Ureter (tissue), 1 donor: ENCODE data around the gene SUGP1. TPM values are rescaled to one million over a fixed set of nuclear protein-coding genes. Genes with fewer than 3 reads are reported as not detected.
"Not testable (repeated sequence)": the region's sequence is repeated elsewhere in the genome, so short reads cannot be mapped to it uniquely, and the experiment has no call there.

Experiments
- DNase-seq: peaks from one replicate; pipeline ENCODE4 v3.0.0-alpha.2; 2020; ENCODE audit warnings: low spot score
- total RNA-seq: library from RNA; stranded (reverse); gene quantifications from one replicate; pipeline ENCODE4 v1.2.4, GENCODE V29; 2023
- donor health status: DM: yes; HTN: yes; CAD: no.

The SUGP1 gene
- 51.8 TPM for total RNA-seq

- peak; percentile 89 for DNase-seq
Measured at GRCh38 chr19:19320361-19321140, at the start of gene SUGP1, which contains the start of gene MAU2. Gene SUGP1, minus strand, starts transcription at chr19:19320509. Its CDS starts 13 bp downstream, at chr19:19320496. Gene MAU2, plus strand, starts transcription at chr19:19320829. Its CDS starts 31 bp downstream, at chr19:19320860.

- DNase-seq: no peak
Measured at GRCh38 chr19:19368087-19368486, 47.8 kb upstream of the SUGP1 start.

- DNase-seq: peak; percentile 71
Measured at GRCh38 chr19:19366434-19367396, 46.4 kb upstream of the SUGP1 start.

GRCh38 chr19:19362075-19362474 lies 41.8 kb upstream of the SUGP1 start:
- DNase-seq: no peak

- peak; percentile 80 for DNase-seq
Measured at GRCh38 chr19:19361075-19361594, 40.8 kb upstream of the SUGP1 start.

GRCh38 chr19:19356901-19357566 lies 36.7 kb upstream of the SUGP1 start:
- DNase-seq: no peak

- no peak for DNase-seq
Measured at GRCh38 chr19:19356500-19356899, 36.2 kb upstream of the SUGP1 start.

GRCh38 chr19:19355606-19356139 lies 35.4 kb upstream of the SUGP1 start:
- no peak for DNase-seq

GRCh38 chr19:19354932-19355331 lies 34.6 kb upstream of the SUGP1 start:
- DNase-seq: no peak

- DNase-seq: no peak
Measured at GRCh38 chr19:19354007-19354406, 33.7 kb upstream of the SUGP1 start.

GRCh38 chr19:19352823-19353222 lies 32.5 kb upstream of the SUGP1 start:
- DNase-seq: no peak

GRCh38 chr19:19350756-19351155 lies 30.4 kb upstream of the SUGP1 start:
- not testable (repeated sequence) for DNase-seq

- no peak for DNase-seq
Measured at GRCh38 chr19:19349365-19349764, 29.1 kb upstream of the SUGP1 start.

GRCh38 chr19:19348266-19348665 lies 28.0 kb upstream of the SUGP1 start:
- no peak for DNase-seq

GRCh38 chr19:19347401-19348110 lies 27.2 kb upstream of the SUGP1 start:
- no peak for DNase-seq

- DNase-seq: no peak
Measured at GRCh38 chr19:19345970-19346369, 25.7 kb upstream of the SUGP1 start.

GRCh38 chr19:19345232-19345631 lies 24.9 kb upstream of the SUGP1 start:
- DNase-seq: no peak

- DNase-seq: no peak
Measured at GRCh38 chr19:19343762-19344161, 23.5 kb upstream of the SUGP1 start.

GRCh38 chr19:19343016-19343362 lies 22.7 kb upstream of the SUGP1 start:
- no peak for DNase-seq

GRCh38 chr19:19342086-19343015 lies 22.0 kb upstream of the SUGP1 start:
- DNase-seq: no peak
